Naive thymus-derived CD8-positive, alpha-beta T cell (primary cell): ENCODE data around the gene TSHZ1. TPM values are rescaled to one million over a fixed set of nuclear protein-coding genes. Genes with fewer than 3 reads are reported as not detected.

Experiments used
- ATAC-seq, 2 donors: fragments of 150-1000 bp; cut with Tn5 transposase in 1 of 2; sonication (Bioruptor Pico), chemical (Tn5 transposase) in 1 of 2; 1 replicate in 1 of 2; 2 replicates in 1 of 2; pipeline ENCODE4 v1.10.0; 2021; ENCODE audit warnings: mild to moderate bottlenecking in 2 of 2, moderate library complexity in 2 of 2
- POLR2A ChIA-PET: fragments of 350-600 bp; sonication (Branson Sonifier 250); formaldehyde crosslinking; loops from one replicate; lab custom pipeline; 2021; ENCODE audit warnings: antibody characterized with exemption; lab: Charles Lee
- DNase-seq, 10 donors: peaks; one replicate each; pipeline versions ENCODE4 v3.0.0 to v3.0.0-alpha.2; 2020 to 2022
- H3K27ac Mint-ChIP-seq, 10 donors: one replicate each; pipeline ENCODE4 v1.8.0; 2020 to 2022; ENCODE audit warnings: mild to moderate bottlenecking in 10 of 10, mixed read lengths in 10 of 10, moderate library complexity in 4 of 10, inconsistent platforms in 1 of 10
- H3K27me3 Mint-ChIP-seq, 5 donors: one replicate each; pipeline ENCODE4 v1.8.0; 2021 to 2022; ENCODE audit warnings: mixed read lengths in 5 of 5
- H3K36me3 Mint-ChIP-seq, 3 donors: one replicate each; pipeline ENCODE4 v1.8.0; 2020 to 2022; ENCODE audit warnings: mixed read lengths in 3 of 3, mild to moderate bottlenecking in 2 of 3, inconsistent platforms in 1 of 3
- H3K4me1 Mint-ChIP-seq, 4 donors: one replicate each; pipeline ENCODE4 v1.8.0; 2021 to 2022; ENCODE audit warnings: mixed read lengths in 4 of 4
- H3K4me3 Mint-ChIP-seq, 10 donors: one replicate each; pipeline ENCODE4 v1.8.0; 2020 to 2022; ENCODE audit warnings: mild to moderate bottlenecking in 10 of 10, mixed read lengths in 10 of 10, moderate library complexity in 6 of 10, inconsistent platforms in 1 of 10
- H3K9me3 Mint-ChIP-seq, 9 donors: one replicate each; pipeline ENCODE4 v1.8.0; 2020 to 2022; ENCODE audit warnings: mixed read lengths in 9 of 9, mild to moderate bottlenecking in 3 of 9, inconsistent platforms in 1 of 9, moderate library complexity in 1 of 9
- polyA plus RNA-seq, 3 donors: library from polyadenylated mRNA; unstranded; fragments of 300-500 nt; fragmentation: Illumina TruSeq; gene quantifications; one replicate each; pipeline ENCODE4 v1.2.3, GENCODE V29; 2021
- total RNA-seq, 8 experiments: library from RNA in 2 of 8; stranded (reverse) in 2 of 8; gene quantifications; one replicate each; pipeline ENCODE4 v1.2.3 and lab custom pipeline; 2021 to 2026

The TSHZ1 gene
- total and polyA plus RNA-seq, 5 experiments from 2014 or later = 2.8 to 33.6 (median 7.1) TPM

- no peaks in the 10 kb centered on the region for H3K36me3 Mint-ChIP-seq
- no peak overlapping the region for H3K4me3 Mint-ChIP-seq
- H3K9me3 Mint-ChIP-seq = no peaks in the 10 kb centered on the region
- peaks cover 0 to 6% (median 3%) of the 10 kb centered on the region in 4 donors for H3K4me1 Mint-ChIP-seq
- no peak for ATAC-seq
- H3K27me3 Mint-ChIP-seq = peaks cover 0 to 2% (median 0%) of the 10 kb centered on the region in 5 donors
- no peak for DNase-seq
- no peak overlapping the region for H3K27ac Mint-ChIP-seq
- POLR2A ChIA-PET = no interaction called here
These were observed 20.9 kb upstream of the TSHZ1 start for GRCh38 chr18:75189696-75190095.

- no peak for DNase-seq
- Mint-ChIP-seq H3K27me3 (no peaks in the 10 kb centered on the region), H3K9me3 (no peaks in the 10 kb centered on the region), H3K4me3 (no peak overlapping the region), H3K4me1 (peaks cover 2 to 14% (median 7%) of the 10 kb centered on the region in 4 donors), H3K36me3 (peaks cover 0 to 2% (median 0%) of the 10 kb centered on the region in 3 donors), H3K27ac (peak overlapping the region in 2 of 10 donors; percentile 51 to 75)
- POLR2A ChIA-PET = no interaction called here
- ATAC-seq = no peak
These were observed 17.7 kb upstream of the TSHZ1 start for GRCh38 chr18:75192899-75193298.

GRCh38 chr18:75198036-75198435, 12.6 kb upstream of the TSHZ1 start:
- H3K4me1 Mint-ChIP-seq = peaks cover 10 to 26% (median 18%) of the 10 kb centered on the region in 4 donors
- POLR2A ChIA-PET = interaction anchor here (0.7 to 1.4 kb wide), 3 partner anchors 9 to 1319 kb away, joined by 3 to 4 read pairs (median 3); no protein-coding TSS in a partner anchor
- H3K4me3 Mint-ChIP-seq = no peak overlapping the region
- H3K9me3 Mint-ChIP-seq = no peaks in the 10 kb centered on the region
- DNase-seq (no peak), ATAC-seq (no peak)
- peak overlapping the region in 7 of 10 donors; percentile 7 to 75 (median 50) for H3K27ac Mint-ChIP-seq
- no peaks in the 10 kb centered on the region for H3K27me3 Mint-ChIP-seq
- peaks cover 0 to 27% (median 6%) of the 10 kb centered on the region in 3 donors for H3K36me3 Mint-ChIP-seq

GRCh38 chr18:75199327-75199726, 11.3 kb upstream of the TSHZ1 start:
- Mint-ChIP-seq H3K9me3 (no peaks in the 10 kb centered on the region), H3K4me3 (no peak overlapping the region), H3K4me1 (peaks cover 10 to 28% (median 20%) of the 10 kb centered on the region in 4 donors)

GRCh38 chr18:75200071-75200470, 10.5 kb upstream of the TSHZ1 start:
- peaks cover 12 to 28% (median 21%) of the 10 kb centered on the region in 4 donors for H3K4me1 Mint-ChIP-seq
- POLR2A ChIA-PET = interaction anchor here (1.0 kb wide), 1 partner anchor 10 kb away, joined by 4 read pairs; the partner anchor contains the start of gene TSHZ1
- H3K4me3 Mint-ChIP-seq = no peak overlapping the region
- no peaks in the 10 kb centered on the region for H3K27me3 Mint-ChIP-seq
- H3K27ac Mint-ChIP-seq = peak overlapping the region in 3 of 10 donors; percentile 1 to 69 (median 54)
- no peak for DNase-seq
- peaks cover 0 to 27% (median 6%) of the 10 kb centered on the region in 3 donors for H3K36me3 Mint-ChIP-seq
- no peak for ATAC-seq
- H3K9me3 Mint-ChIP-seq = no peaks in the 10 kb centered on the region

More at GRCh38 chr18:75199327-75199726, 11.3 kb upstream of the TSHZ1 start:
- Mint-ChIP-seq H3K27me3 (no peaks in the 10 kb centered on the region), H3K36me3 (peaks cover 0 to 27% (median 6%) of the 10 kb centered on the region in 3 donors), H3K27ac (peak overlapping the region in 6 of 10 donors; percentile 5 to 79 (median 58))
- no peak for ATAC-seq
- no peak for DNase-seq
- POLR2A ChIA-PET = interaction anchor here (1.4 kb wide), 1 partner anchor 8 kb away, joined by 3 read pairs; no protein-coding TSS in a partner anchor

GRCh38 chr18:75200605-75201280, 9.9 kb upstream of the TSHZ1 start:
- no peaks in the 10 kb centered on the region for H3K9me3 Mint-ChIP-seq
- no peaks in the 10 kb centered on the region for H3K27me3 Mint-ChIP-seq
- peaks cover 17 to 34% (median 28%) of the 10 kb centered on the region in 4 donors for H3K4me1 Mint-ChIP-seq
- H3K27ac Mint-ChIP-seq = peak overlapping the region in 4 of 10 donors; percentile 27 to 69 (median 42)
- POLR2A ChIA-PET = interaction anchor here (1.0 kb wide), 1 partner anchor 10 kb away, joined by 4 read pairs; the partner anchor contains the start of gene TSHZ1
- H3K36me3 Mint-ChIP-seq = peaks cover 0 to 27% (median 6%) of the 10 kb centered on the region in 3 donors
- DNase-seq (no peak), ATAC-seq (no peak)
- H3K4me3 Mint-ChIP-seq = no peak overlapping the region

GRCh38 chr18:75201282-75202270, 9.0 kb upstream of the TSHZ1 start:
- Mint-ChIP-seq H3K4me1 (peaks cover 21 to 40% (median 35%) of the 10 kb centered on the region in 4 donors), H3K27me3 (no peaks in the 10 kb centered on the region), H3K4me3 (no peak overlapping the region), H3K27ac (peak overlapping the region in 6 of 10 donors; percentile 27 to 84 (median 54)), H3K36me3 (peaks cover 0 to 27% (median 5%) of the 10 kb centered on the region in 3 donors), H3K9me3 (no peaks in the 10 kb centered on the region)
- POLR2A ChIA-PET = interaction anchor here (1.1 kb wide), 1 partner anchor 44 kb away, joined by 3 read pairs; no protein-coding TSS in a partner anchor
- DNase-seq (no peak), ATAC-seq (no peak)

GRCh38 chr18:75202696-75203365, 7.8 kb upstream of the TSHZ1 start:
- Mint-ChIP-seq H3K27me3 (no peaks in the 10 kb centered on the region), H3K9me3 (no peaks in the 10 kb centered on the region), H3K27ac (peak overlapping the region in 4 of 10 donors; percentile 4 to 37 (median 18)), H3K4me1 (peaks cover 26 to 48% (median 42%) of the 10 kb centered on the region in 4 donors), H3K36me3 (peaks cover 0 to 27% (median 4%) of the 10 kb centered on the region in 3 donors), H3K4me3 (peak overlapping the region in 2 of 10 donors; percentile 20 to 84)
- DNase-seq (no peak), ATAC-seq (no peak)
- POLR2A ChIA-PET = no interaction called here

GRCh38 chr18:75203416-75204268, 7.0 kb upstream of the TSHZ1 start:
- peaks cover 28 to 43% (median 40%) of the 10 kb centered on the region in 4 donors for H3K4me1 Mint-ChIP-seq
- DNase-seq (no peak), ATAC-seq (no peak)
- peak overlapping the region in 3 of 10 donors; percentile 24 to 52 (median 40) for H3K27ac Mint-ChIP-seq
- no peaks in the 10 kb centered on the region for H3K9me3 Mint-ChIP-seq
- POLR2A ChIA-PET = interaction anchor here (0.7 kb wide), 1 partner anchor 42 kb away, joined by 3 read pairs; no protein-coding TSS in a partner anchor
- peaks cover 0 to 27% (median 4%) of the 10 kb centered on the region in 3 donors for H3K36me3 Mint-ChIP-seq
- peak overlapping the region in 4 of 10 donors; percentile 33 to 84 (median 48) for H3K4me3 Mint-ChIP-seq
- no peaks in the 10 kb centered on the region for H3K27me3 Mint-ChIP-seq

GRCh38 chr18:75204269-75204731, 6.3 kb upstream of the TSHZ1 start:
- H3K27me3 Mint-ChIP-seq = no peaks in the 10 kb centered on the region
- H3K27ac Mint-ChIP-seq = no peak overlapping the region
- ATAC-seq (no peak), DNase-seq (peak in 1 of 10 donors; percentile 48)
- H3K4me3 Mint-ChIP-seq = peak overlapping the region in 5 of 10 donors; percentile 34 to 84 (median 42)
- POLR2A ChIA-PET = interaction anchor here (0.7 kb wide), 1 partner anchor 42 kb away, joined by 3 read pairs; no protein-coding TSS in a partner anchor
- no peaks in the 10 kb centered on the region for H3K9me3 Mint-ChIP-seq
- peaks cover 0 to 27% (median 4%) of the 10 kb centered on the region in 3 donors for H3K36me3 Mint-ChIP-seq
- peaks cover 28 to 43% (median 39%) of the 10 kb centered on the region in 4 donors for H3K4me1 Mint-ChIP-seq
